GM19397 (cell line): ENCODE measurements around the gene APLN.

Experiments
- ATAC-seq: cut with Tn5 transposase; IDR thresholded peaks from one replicate; pipeline ENCODE4 v1.9.1; 2021; ENCODE audit warnings: mild to moderate bottlenecking, moderate library complexity; ENCODE audit not compliant: unreplicated experiment

APLN gene

GRCh38 chrX:129654652-129655546 is at the start of gene APLN:
Gene APLN (minus strand): TSS chrX:129654956. CDS start chrX:129654630, 326 bp downstream.
- peak; percentile 41 for ATAC-seq

- no peak for ATAC-seq
These were observed 49.7 kb upstream of the APLN start for GRCh38 chrX:129704491-129704890.

GRCh38 chrX:129701624-129702069 is 46.9 kb upstream of the APLN start:
- no peak for ATAC-seq

- no peak for ATAC-seq
These were observed 45.8 kb upstream of the APLN start for GRCh38 chrX:129700536-129700935.

- no peak for ATAC-seq
These were observed 43.4 kb upstream of the APLN start for GRCh38 chrX:129698150-129698549.

- ATAC-seq: no peak
These were observed 42.6 kb upstream of the APLN start for GRCh38 chrX:129697204-129697829.

GRCh38 chrX:129696463-129697155 is 41.9 kb upstream of the APLN start:
- ATAC-seq: no peak

- no peak for ATAC-seq
These were observed 41.2 kb upstream of the APLN start for GRCh38 chrX:129695937-129696336.

GRCh38 chrX:129695535-129695934 is 40.8 kb upstream of the APLN start:
- ATAC-seq: no peak

- ATAC-seq: no peak
These were observed 40.0 kb upstream of the APLN start for GRCh38 chrX:129694805-129695204.

GRCh38 chrX:129693354-129693753 is 38.6 kb upstream of the APLN start:
- ATAC-seq: no peak

- ATAC-seq: no peak
These were observed 35.7 kb upstream of the APLN start for GRCh38 chrX:129690435-129690834.

GRCh38 chrX:129689796-129690195 is 35.0 kb upstream of the APLN start:
- ATAC-seq: no peak

GRCh38 chrX:129688097-129688496 is 33.3 kb upstream of the APLN start:
- no peak for ATAC-seq

- ATAC-seq: no peak
These were observed 31.7 kb upstream of the APLN start for GRCh38 chrX:129686422-129686948.

- ATAC-seq: no peak
These were observed 28.2 kb upstream of the APLN start for GRCh38 chrX:129682979-129683378.

- ATAC-seq: no peak
These were observed 25.1 kb upstream of the APLN start for GRCh38 chrX:129679901-129680300.

GRCh38 chrX:129678614-129679195 is 23.9 kb upstream of the APLN start:
- no peak for ATAC-seq

- no peak for ATAC-seq
These were observed 12.7 kb upstream of the APLN start for GRCh38 chrX:129667412-129667811.

- no peak for ATAC-seq
These were observed 11.3 kb upstream of the APLN start for GRCh38 chrX:129665916-129666644.
